Stimulated activated CD8-positive, alpha-beta memory T cell treated with anti-CD3 and anti-CD28 coated beads, Interleukin-2, amount 100 ng/mL, for 1 hour (primary cell): ENCODE data around the gene PDHA2.
"Not testable (repeated sequence)": the region's sequence is repeated elsewhere in the genome, so short reads cannot be mapped to it uniquely, and the experiment has no call there.

Source experiments
- DNase-seq, 2 donors: peaks; one replicate each; pipeline ENCODE4 v3.0.0-alpha.2; 2020; ENCODE audit warnings: low read depth in 2 of 2

The PDHA2 gene

GRCh38 chr4:95839891-95840290 is at the start of gene PDHA2:
PDHA2 (plus strand) TSS chr4:95840093; CDS start chr4:95840151, 58 bp downstream.
- no peak for DNase-seq

- no peak for DNase-seq
Measured at GRCh38 chr4:95798003-95798402, 41.9 kb upstream of the PDHA2 start.

GRCh38 chr4:95798727-95799126 is 41.2 kb upstream of the PDHA2 start:
- no peak for DNase-seq

- DNase-seq = no peak
Measured at GRCh38 chr4:95821867-95822266, 18.0 kb upstream of the PDHA2 start.

GRCh38 chr4:95825546-95825945 is 14.3 kb upstream of the PDHA2 start:
- no peak for DNase-seq

GRCh38 chr4:95830651-95831050 is 9.2 kb upstream of the PDHA2 start:
- DNase-seq = no peak

- DNase-seq = no peak
Measured at GRCh38 chr4:95831166-95831565, 8.7 kb upstream of the PDHA2 start.

- DNase-seq = no peak
Measured at GRCh38 chr4:95833711-95834194, 6.1 kb upstream of the PDHA2 start.

- no peak for DNase-seq
Measured at GRCh38 chr4:95835672-95836071, 4.2 kb upstream of the PDHA2 start.

- no peak for DNase-seq
Measured at GRCh38 chr4:95838192-95838591, 1.7 kb upstream of the PDHA2 start.

GRCh38 chr4:95847908-95848460 is 8.1 kb downstream of the PDHA2 start:
- no peak for DNase-seq

- DNase-seq = no peak
Measured at GRCh38 chr4:95850161-95850560, 10.3 kb downstream of the PDHA2 start.

GRCh38 chr4:95857761-95858160 is 17.9 kb downstream of the PDHA2 start:
- DNase-seq = no peak

- DNase-seq = no peak
Measured at GRCh38 chr4:95867919-95868318, 28.0 kb downstream of the PDHA2 start.

- DNase-seq = not testable (repeated sequence)
Measured at GRCh38 chr4:95869414-95869813, 29.5 kb downstream of the PDHA2 start.

GRCh38 chr4:95869961-95870500 is 30.1 kb downstream of the PDHA2 start:
- DNase-seq = no peak

- no peak for DNase-seq
Measured at GRCh38 chr4:95877636-95878035, 37.7 kb downstream of the PDHA2 start.

- no peak for DNase-seq
Measured at GRCh38 chr4:95887551-95887950, 47.7 kb downstream of the PDHA2 start.

GRCh38 chr4:95889662-95890061 is 49.8 kb downstream of the PDHA2 start:
- no peak for DNase-seq
